GM19397 (cell line): Measurements from ENCODE around the gene PCDHGA7.
"Not testable (repeated sequence)": the region's sequence is repeated elsewhere in the genome, so short reads cannot be mapped to it uniquely, and the experiment has no call there.

ENCODE experiments used
- ATAC-seq: cut with Tn5 transposase; IDR thresholded peaks from one replicate; pipeline ENCODE4 v1.9.1; 2021; ENCODE audit warnings: mild to moderate bottlenecking, moderate library complexity; ENCODE audit not compliant: unreplicated experiment

PCDHGA7 gene

DNA sequence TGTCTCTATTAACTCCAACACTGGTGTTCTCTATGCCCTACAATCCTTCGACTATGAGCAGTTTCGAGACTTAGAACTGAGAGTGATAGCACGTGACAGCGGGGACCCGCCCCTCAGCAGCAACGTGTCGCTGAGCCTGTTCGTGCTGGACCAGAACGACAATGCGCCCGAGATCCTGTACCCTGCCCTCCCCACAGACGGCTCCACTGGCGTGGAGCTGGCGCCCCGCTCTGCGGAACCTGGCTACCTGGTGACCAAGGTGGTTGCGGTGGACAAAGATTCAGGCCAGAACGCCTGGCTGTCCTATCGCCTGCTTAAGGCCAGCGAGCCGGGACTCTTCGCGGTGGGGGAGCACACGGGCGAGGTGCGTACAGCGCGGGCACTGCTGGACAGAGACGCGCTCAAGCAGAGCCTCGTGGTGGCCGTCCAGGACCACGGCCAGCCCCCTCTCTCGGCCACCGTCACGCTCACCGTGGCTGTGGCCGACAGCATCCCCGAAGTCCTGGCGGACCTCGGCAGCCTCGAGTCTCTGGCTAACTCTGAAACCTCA lies 40.3 kb downstream of the PCDHGA7 start:
- ATAC-seq: no peak

DNA sequence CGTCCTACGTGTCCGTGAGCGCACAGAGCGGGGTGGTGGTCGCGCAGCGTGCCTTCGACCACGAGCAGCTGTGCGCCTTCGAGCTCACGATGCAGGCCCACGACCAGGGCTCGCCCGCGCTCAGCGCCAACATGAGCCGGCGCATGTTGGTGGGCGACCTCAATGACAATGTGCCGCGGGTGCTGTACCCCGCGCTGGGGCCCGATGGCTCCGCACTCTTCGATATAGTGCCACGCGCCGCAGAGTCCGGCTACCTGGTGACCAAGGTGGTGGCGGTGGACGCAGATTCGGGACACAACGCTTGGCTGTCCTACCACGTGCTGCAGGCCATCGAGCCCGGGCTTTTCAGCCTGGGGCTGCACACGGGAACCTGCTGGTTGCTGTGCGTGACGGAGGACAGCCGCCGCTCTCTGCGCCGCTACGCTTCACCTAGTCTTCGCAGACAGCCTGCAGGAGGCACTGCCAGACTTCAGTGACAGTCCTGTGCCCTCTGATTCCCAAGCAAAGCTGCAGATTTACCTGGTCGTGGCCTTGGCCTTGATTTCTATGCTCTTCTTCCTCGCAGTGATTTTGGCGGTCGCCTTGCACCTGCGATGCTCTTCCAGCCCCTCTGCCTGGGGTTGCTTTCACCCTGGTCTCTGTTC lies 45.4 kb downstream of the PCDHGA7 start:
- no peak for ATAC-seq

DNA sequence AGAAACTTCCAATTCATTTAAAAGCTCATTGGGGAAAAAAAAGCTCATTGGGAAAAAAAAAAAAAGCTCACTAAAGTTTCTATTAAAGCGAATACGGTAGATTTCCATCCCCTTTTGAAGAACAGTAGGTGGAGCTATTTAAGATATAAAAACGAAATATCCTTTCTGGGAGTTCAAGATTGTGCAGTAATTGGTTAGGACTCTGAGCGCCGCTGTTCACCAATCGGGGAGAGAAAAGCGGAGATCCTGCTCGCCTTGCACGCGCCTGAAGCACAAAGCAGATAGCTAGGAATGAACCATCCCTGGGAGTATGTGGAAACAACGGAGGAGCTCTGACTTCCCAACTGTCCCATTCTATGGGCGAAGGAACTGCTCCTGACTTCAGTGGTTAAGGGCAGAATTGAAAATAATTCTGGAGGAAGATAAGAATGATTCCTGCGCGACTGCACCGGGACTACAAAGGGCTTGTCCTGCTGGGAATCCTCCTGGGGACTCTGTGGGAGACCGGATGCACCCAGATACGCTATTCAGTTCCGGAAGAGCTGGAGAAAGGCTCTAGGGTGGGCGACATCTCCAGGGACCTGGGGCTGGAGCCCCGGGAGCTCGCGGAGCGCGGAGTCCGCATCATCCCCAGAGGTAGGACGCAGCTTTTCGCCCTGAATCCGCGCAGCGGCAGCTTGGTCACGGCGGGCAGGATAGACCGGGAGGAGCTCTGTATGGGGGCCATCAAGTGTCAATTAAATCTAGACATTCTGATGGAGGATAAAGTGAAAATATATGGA lies 48.0 kb downstream of the PCDHGA7 start, which contains the start of gene PCDHGA12:
PCDHGA12 (plus strand) TSS at position 176 of the 782 bp plus-strand sequence; CDS start at position 429, 253 bp downstream.
- no peak for ATAC-seq

DNA sequence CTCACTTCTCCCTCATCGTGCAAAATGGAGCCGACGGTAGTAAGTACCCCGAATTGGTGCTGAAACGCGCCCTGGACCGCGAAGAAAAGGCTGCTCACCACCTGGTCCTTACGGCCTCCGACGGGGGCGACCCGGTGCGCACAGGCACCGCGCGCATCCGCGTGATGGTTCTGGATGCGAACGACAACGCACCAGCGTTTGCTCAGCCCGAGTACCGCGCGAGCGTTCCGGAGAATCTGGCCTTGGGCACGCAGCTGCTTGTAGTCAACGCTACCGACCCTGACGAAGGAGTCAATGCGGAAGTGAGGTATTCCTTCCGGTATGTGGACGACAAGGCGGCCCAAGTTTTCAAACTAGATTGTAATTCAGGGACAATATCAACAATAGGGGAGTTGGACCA lies 48.7 kb downstream of the PCDHGA7 start:
- no peak for ATAC-seq

DNA sequence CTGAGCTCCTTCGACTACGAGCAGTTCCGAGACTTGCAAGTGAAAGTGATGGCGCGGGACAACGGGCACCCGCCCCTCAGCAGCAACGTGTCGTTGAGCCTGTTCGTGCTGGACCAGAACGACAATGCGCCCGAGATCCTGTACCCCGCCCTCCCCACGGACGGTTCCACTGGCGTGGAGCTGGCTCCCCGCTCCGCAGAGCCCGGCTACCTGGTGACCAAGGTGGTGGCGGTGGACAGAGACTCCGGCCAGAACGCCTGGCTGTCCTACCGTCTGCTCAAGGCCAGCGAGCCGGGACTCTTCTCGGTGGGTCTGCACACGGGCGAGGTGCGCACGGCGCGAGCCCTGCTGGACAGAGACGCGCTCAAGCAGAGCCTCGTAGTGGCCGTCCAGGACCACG lies 49.8 kb downstream of the PCDHGA7 start:
- not testable (repeated sequence) for ATAC-seq

DNA sequence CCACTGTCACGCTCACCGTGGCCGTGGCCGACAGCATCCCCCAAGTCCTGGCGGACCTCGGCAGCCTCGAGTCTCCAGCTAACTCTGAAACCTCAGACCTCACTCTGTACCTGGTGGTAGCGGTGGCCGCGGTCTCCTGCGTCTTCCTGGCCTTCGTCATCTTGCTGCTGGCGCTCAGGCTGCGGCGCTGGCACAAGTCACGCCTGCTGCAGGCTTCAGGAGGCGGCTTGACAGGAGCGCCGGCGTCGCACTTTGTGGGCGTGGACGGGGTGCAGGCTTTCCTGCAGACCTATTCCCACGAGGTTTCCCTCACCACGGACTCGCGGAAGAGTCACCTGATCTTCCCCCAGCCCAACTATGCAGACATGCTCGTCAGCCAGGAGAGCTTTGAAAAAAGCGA lies 50.2 kb downstream of the PCDHGA7 start:
- not testable (repeated sequence) for ATAC-seq

DNA sequence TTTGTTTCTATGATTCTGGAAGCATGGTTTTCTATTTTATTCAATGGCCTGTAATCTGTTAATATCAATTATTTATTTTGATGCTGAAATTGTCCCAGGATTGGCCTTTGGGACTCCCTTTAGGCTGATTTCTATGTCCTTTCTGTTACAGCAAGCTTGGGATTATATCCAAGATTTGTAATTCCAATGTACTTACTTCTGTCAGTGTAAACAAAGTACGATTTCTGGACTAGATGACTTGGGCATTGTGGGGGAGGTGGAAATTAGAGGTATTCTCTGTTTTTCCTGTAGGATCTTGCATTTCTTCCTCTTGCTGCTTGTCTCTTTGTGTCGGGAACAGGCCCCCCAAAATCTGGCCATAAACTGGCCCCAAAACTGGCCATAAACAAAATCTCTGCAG lies 51.5 kb downstream of the PCDHGA7 start:
- no peak for ATAC-seq
